LoVo (cell line): ENCODE measurements around the gene CAMK1G.
A peak's percentile ranks its signal among the peaks of the same experiment; 100 is the strongest.

Experiments used
- DNase-seq: peaks from one replicate; pipeline ENCODE4 v3.0.0-alpha.2; 2016; ENCODE audit warnings: low spot score

The CAMK1G gene

GRCh38 chr1:209641832-209642172 lies 58.3 kb downstream of the CAMK1G start:
- DNase-seq, result no peak

DNA sequence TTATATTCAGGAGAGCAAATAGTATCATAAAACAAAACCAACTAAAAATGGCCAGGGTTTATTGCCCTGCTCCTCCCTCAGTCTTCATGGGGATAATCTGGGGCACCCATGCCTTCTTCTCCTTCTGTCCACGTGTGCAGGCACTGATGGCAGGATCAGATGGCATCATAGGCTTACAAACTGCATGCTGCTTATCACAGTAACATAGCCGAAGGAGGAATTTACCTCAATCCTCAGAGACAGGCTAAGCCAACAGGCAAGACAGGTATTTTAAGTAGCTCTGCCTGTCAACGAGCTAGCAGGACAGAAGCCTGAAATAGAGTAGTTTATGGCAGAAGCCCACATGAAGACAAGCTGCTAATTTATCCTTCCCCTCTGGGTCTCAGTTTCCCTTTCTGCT lies 59.3 kb downstream of the CAMK1G start:
- no peak for DNase-seq

GRCh38 chr1:209643285-209644020 lies 59.9 kb downstream of the CAMK1G start:
- no peak for DNase-seq

DNA sequence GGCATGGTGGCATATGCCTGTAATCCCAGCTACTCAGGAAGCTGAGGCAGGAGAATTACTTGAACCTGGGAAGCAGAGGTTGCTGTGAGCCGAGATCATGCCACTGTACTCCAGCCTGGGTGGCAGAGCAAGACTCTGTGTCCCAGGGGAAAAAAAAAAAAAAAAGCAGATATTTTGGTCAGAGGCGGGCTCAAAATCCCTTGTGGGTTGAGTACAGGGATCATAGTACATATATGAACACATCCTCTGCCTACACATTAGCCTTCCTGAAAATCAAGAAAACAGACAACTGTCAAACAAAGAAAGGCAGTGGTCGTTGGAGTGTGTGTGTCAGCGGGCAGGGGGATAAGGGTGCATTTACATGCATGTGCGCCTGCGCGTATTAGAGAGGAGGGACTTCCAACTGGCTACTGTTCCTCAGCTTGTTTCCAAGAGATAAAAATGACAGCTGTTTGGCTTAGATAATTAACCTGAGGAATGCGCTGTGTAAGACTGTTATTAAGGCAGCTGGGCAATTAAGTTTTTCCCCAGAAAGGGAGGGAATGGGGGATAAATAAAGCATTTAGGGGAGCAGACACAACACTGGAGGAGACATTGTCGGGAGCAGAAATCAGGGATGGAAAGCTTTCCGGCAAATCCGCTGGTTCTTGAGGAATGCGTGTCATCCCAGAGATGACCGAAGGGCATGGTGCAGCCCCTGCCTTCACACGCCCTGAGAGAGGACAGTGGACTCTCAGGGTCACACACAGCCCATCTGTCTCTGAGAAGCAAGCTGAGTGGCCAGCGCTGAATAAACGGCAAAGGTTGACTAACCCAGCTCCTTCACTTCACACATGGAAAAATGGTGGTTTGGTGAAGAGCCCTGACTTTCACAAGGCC lies 62.3 kb downstream of the CAMK1G start:
- DNase-seq, result no peak

- DNase-seq, result no peak
These were observed 63.0 kb downstream of the CAMK1G start for GRCh38 chr1:209646558-209646957.

- DNase-seq, result no peak
These were observed 63.6 kb downstream of the CAMK1G start for GRCh38 chr1:209647156-209647555.

- no peak for DNase-seq
These were observed 64.8 kb downstream of the CAMK1G start for GRCh38 chr1:209648346-209648745.

- peak; percentile 90 for DNase-seq
These were observed 65.6 kb downstream of the CAMK1G start for GRCh38 chr1:209648931-209649776.

GRCh38 chr1:209650454-209650853 lies 66.9 kb downstream of the CAMK1G start:
- DNase-seq, result no peak

GRCh38 chr1:209651138-209651587 lies 67.6 kb downstream of the CAMK1G start:
- DNase-seq, result peak; percentile 89

DNA sequence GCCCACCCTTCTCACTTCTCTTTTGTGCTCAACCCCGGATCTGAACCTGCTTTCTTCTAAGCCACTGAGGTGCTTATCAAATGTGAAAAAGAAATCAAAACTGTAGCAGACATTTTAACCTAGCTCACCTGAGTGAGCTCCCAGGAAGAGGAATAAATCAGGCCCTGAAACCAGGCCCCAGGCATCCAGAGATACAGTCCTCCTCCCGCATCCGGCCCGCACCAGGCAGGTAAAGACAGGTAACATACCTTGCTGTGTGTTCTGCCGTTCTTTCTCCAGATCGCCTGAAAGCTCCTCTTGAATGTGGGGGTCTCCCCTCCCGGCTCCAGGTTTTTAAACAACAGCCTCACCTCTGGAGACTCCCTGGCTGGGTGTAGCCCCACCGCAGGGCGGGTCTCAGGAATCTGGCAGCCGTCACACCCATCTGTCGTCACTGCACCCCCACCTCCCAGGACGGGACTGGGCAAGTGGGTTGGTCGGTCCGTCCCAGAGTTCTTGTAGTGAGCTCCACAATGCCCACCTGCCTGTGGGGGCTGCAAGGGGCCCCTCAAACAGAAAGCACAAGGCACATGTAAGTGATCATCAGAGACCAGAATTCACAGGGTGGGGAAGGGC lies 68.7 kb downstream of the CAMK1G start, which contains the start of gene LAMB3:
LAMB3 (minus strand) TSS at position 305 of the 615 bp plus-strand sequence. CDS start 1,481 bp downstream, outside the sequence.
- peak; percentile 90 for DNase-seq

DNA sequence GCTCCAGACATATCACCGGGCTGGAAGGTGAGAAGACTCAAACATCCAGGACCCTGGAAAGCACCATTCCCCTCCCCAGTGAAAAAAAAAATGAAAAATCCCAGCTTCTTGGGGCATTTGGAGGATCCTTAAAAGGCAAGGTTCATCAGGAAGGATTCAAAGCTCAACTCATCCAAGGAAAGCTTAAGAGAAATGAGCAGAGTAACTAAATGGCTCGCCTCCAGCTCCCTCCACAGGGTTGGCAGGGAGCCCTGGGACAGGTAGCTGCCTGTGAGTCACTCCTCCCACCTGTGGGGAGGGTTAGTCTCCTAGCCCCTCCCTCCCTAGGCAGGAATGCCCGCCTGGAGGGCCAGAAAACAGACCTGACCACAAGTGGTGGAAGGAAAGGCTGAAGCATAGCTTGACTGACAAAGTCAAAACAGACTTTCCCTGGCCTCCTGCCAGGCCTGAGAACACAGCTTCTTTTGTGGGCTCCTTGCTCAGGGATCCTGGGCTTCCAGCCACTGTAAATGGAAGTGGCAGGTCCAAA lies 69.4 kb downstream of the CAMK1G start:
- peak; percentile 98 for DNase-seq

DNA sequence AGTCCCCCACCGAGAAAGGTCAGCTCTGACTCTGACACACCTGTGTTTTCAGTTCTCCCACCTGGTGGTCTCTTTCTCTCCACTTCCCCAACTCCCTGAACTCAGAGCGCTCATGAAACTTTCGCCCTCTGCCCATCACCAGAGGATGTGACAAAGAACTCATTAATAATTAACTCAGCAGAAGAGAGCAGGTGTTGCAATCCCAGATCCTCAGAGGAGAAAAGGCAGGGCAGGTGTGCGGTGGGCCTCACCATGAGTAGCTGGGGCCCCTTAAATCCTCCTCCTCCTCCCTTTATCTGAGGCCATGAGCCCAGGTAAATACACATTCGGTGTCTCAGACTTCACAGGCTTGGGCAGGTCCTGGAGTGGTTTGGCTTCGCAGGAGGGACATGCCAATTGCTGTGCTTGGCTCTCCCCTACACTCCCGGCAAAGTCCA lies 70.4 kb downstream of the CAMK1G start:
- peak; percentile 81 for DNase-seq

DNA sequence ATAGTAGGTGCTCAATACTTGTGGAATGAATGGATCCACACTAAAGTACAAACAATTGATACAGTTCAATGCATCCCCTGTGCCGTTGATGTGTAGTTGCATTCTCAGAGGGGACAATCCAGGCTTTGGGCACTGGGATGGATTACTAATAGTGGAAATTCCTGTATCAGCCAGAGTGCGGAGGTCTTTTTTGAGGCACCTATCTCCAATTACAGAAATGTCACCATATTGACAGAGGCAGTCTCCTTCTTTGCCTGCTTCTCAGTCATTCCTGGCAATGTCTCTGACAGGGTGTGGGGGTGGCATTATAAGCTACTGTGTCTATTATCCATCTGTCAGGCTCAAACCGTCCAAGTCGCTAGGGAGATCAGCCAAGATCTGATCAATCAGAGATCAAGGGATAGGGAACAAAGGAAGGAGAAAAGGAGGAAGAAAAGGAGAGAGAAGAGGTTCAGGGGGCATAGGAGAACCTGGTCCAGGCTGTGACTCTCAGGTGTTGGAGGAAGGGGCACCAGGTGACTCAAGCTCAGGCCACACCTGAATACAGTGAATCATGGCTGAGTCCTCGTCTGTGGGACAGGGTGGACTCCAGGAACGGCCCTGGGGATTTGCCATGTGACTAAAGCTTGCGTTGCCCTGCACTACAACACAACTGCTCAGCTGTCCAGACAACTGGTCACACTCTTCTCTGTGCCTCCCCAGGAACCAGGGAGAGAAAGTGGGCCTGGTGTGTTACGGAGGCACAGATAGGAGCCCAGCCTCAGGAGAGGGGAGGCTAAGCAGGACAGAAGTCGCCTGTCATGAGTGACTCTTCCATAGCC lies 72.1 kb downstream of the CAMK1G start:
- DNase-seq, result peak; percentile 79

GRCh38 chr1:209657140-209657879 lies 73.8 kb downstream of the CAMK1G start:
- DNase-seq, result no peak

- DNase-seq, result no peak
These were observed 74.4 kb downstream of the CAMK1G start for GRCh38 chr1:209657918-209658317.

GRCh38 chr1:209659909-209660308 lies 76.4 kb downstream of the CAMK1G start:
- no peak for DNase-seq

- no peak for DNase-seq
These were observed 77.6 kb downstream of the CAMK1G start for GRCh38 chr1:209661071-209661470.

DNA sequence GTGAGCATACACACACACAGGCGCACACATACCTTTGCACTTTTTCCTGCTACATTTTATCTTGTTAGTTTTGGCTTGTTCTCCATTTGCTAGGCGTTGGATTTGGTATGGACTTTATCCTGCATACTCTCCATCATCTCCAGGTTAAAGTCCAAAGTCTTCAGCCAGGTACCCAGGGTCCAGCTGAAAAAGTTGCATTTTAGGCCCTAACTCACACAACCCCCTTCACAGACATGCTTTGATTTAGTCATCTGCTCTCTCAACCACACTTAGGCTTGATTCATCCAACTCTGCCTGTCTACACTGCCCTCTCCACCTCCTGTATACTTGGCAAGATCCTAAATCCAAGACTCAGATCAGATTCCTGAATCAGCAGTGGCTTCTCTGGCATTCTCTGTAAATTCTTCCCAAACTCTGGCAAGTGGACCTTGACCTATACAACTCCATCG lies 79.4 kb downstream of the CAMK1G start:
- DNase-seq, result no peak
